Measurements from ENCODE around the gene CHAD. TPM values are rescaled to one million over a fixed set of nuclear protein-coding genes. Genes with fewer than 3 reads are reported as not detected.

CHAD gene
- total RNA-seq, 1 experiment from 2014 or later, result 0.57 TPM

GRCh38 chr17:50425682-50426471 is 42.8 kb downstream of the CHAD start, which contains the start of gene ACSF2:
ACSF2 (plus strand) TSS chr17:50426218; CDS start chr17:50426262, 44 bp downstream.
- peak within 1 kb of the TSS; percentile 55 for H3K4me2 ChIP-seq (ENCODE audit: insufficient read depth, insufficient read length, low read length)
- H3K56ac ChIP-seq (ENCODE audit: insufficient read length, low read depth, low read length), result no peak within 1 kb of the TSS
- no peaks in the 10 kb centered on the region for H4K20me1 ChIP-seq (ENCODE audit: control insufficient read depth, insufficient read depth, insufficient read length)
- no CpG with 5 or more reads among the region's 70 CpGs for WGBS (ENCODE audit: extremely low coverage, insufficient read length, low lambda C conversion rate)
- Mint-ChIP-seq H3K27me3 (ENCODE audit: low read depth) (peaks cover 19% of the 10 kb centered on the region), H3K27ac (peak within 1 kb of the TSS in 2 of 3 experiments; percentile 1 to 34; a peak in 2 of 7 replicates), H3K9me3 (no peaks in the 10 kb centered on the region; a peak in 1 of 5 replicates), H3K4me1 (peaks cover 16 to 20% of the 10 kb centered on the region in 2 experiments), H3K36me3 (ENCODE audit: insufficient read depth in 1 of 3, low read depth in 3 of 3) (no peaks in the 10 kb centered on the region; a peak in 2 of 7 replicates), H3K4me3 (peak within 1 kb of the TSS; percentile 71 to 84)
- H4K5ac ChIP-seq (ENCODE audit: insufficient read length, low read depth, low read length), result no peak within 1 kb of the TSS
- TF ChIP-seq CTCF (conservative IDR thresholded peaks at IDR 0.05), result no peak
- H2BK12ac ChIP-seq (ENCODE audit: insufficient read length, low read depth, low read length), result peak within 1 kb of the TSS; percentile 36
- no peak within 1 kb of the TSS for H2AFZ ChIP-seq (ENCODE audit: low read length)
- no peak within 1 kb of the TSS for H2BK20ac ChIP-seq (ENCODE audit: low read depth, low read length, poor library complexity, severe bottlenecking)
- H3K14ac ChIP-seq (ENCODE audit: insufficient read depth, low read length), result peak within 1 kb of the TSS; percentile 1
- no peak within 1 kb of the TSS for H2BK15ac ChIP-seq (ENCODE audit: low read depth, low read length)
- H3K27me3 ChIP-seq (ENCODE audit: insufficient read depth, low read length), result no peaks in the 10 kb centered on the region; the same call in 1 of the 2 replicates
- no peak within 1 kb of the TSS for H3K4ac ChIP-seq (ENCODE audit: low read depth, low read length)
- no peaks in the 10 kb centered on the region for H3K79me1 ChIP-seq (ENCODE audit: insufficient read depth, low read depth, low read length, poor library complexity, severe bottlenecking)
- no peak within 1 kb of the TSS for H3K23ac ChIP-seq (ENCODE audit: insufficient read length, low read depth, low read length)
- no peak within 1 kb of the TSS for H2BK5ac ChIP-seq (ENCODE audit: insufficient read length, low read length)
- no peak within 1 kb of the TSS for H3T11ph ChIP-seq (ENCODE audit: low read length)
- no peaks in the 10 kb centered on the region for H3K79me2 ChIP-seq (ENCODE audit: insufficient read depth, low read length)
- no peaks in the 10 kb centered on the region for H3K9me3 ChIP-seq (ENCODE audit: control insufficient read depth, low read depth, low read length)
- peak; percentile 83 for DNase-seq
- H3K27ac ChIP-seq (ENCODE audit: insufficient read length, low read depth, low read length), result no peak within 1 kb of the TSS
- H2AK5ac ChIP-seq (ENCODE audit: insufficient read length, low read length), result no peak within 1 kb of the TSS
- no peak within 1 kb of the TSS for H2BK120ac ChIP-seq (ENCODE audit: low read depth, low read length, poor library complexity, severe bottlenecking)
- H3K23me2 ChIP-seq (ENCODE audit: insufficient read length, low read depth, low read length, poor library complexity, severe bottlenecking), result peaks cover 12% of the 10 kb centered on the region
- H3K18ac ChIP-seq (ENCODE audit: insufficient read length, low read depth, low read length), result peak within 1 kb of the TSS; percentile 56
- H4K8ac ChIP-seq (replicated peaks; ENCODE audit: insufficient read length, low read depth, low read length), result no peak within 1 kb of the TSS
- H4K91ac ChIP-seq (ENCODE audit: insufficient read length, low read depth, low read length), result no peak within 1 kb of the TSS
- peak within 1 kb of the TSS; percentile 21 for H3K9ac ChIP-seq (ENCODE audit: extremely low read depth, insufficient read length, low read length)
- no peaks in the 10 kb centered on the region; the same call in 1 of the 2 replicates for H3K4me1 ChIP-seq (ENCODE audit: insufficient read depth, low read length)

Measured in H9 (cell line).